ENCODE measurements around the gene CLDN4. TPM values are rescaled to one million over a fixed set of nuclear protein-coding genes. Genes with fewer than 3 reads are reported as not detected.
A peak's percentile ranks its signal among the peaks of the same experiment; 100 is the strongest.

Gene CLDN4
- total and polyA plus RNA-seq, 12 donors, result 0.03 to 0.30 (median 0.14) TPM; not detected in 9

DNA sequence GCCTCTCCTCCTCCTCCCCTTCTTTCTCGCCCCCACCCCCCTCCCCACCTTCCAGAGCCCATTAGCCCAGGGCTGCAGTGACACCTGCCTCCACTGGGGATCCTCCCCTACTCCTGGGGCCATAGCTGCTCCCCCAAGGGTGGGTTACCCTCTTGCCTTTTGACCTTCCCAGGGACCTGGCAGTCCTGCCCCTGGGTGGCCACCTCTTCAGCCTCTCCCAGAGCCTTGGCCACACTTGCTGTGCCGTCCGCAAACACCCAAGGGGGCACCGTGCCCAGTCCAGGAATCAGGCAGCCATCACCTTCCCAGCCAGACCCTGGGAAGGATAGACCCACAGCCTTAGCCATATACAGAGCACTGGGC is 19.8 kb upstream of the CLDN4 start:
- Histone ChIP-seq H3K27ac (no peak overlapping the region), H3K4me3 (no peak overlapping the region), H3K36me3 (no peaks in the 10 kb centered on the region), H3K27me3 (peaks cover 0 to 26% (median 15%) of the 10 kb centered on the region in 7 donors), H3K4me1 (no peaks in the 10 kb centered on the region), H3K9me3 (peaks cover 0 to 15% (median 0%) of the 10 kb centered on the region in 11 donors)
- intact Hi-C loops (cut with DNase I), result loop anchor here in 6 of 10 donors (1.0 to 5.0 kb wide), 4 partner anchors 41 to 46 kb away; no protein-coding TSS in a partner anchor
- no peak for DNase-seq
- WGBS, 2 donors, result 45 to 52% methylated on average over 3 to 4 of the region's 4 CpGs
- ATAC-seq, result no peak
- TF ChIP-seq, protein P1, sequence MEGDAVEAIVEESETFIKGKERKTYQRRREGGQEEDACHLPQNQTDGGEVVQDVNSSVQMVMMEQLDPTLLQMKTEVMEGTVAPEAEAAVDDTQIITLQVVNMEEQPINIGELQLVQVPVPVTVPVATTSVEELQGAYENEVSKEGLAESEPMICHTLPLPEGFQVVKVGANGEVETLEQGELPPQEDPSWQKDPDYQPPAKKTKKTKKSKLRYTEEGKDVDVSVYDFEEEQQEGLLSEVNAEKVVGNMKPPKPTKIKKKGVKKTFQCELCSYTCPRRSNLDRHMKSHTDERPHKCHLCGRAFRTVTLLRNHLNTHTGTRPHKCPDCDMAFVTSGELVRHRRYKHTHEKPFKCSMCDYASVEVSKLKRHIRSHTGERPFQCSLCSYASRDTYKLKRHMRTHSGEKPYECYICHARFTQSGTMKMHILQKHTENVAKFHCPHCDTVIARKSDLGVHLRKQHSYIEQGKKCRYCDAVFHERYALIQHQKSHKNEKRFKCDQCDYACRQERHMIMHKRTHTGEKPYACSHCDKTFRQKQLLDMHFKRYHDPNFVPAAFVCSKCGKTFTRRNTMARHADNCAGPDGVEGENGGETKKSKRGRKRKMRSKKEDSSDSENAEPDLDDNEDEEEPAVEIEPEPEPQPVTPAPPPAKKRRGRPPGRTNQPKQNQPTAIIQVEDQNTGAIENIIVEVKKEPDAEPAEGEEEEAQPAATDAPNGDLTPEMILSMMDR (IDR thresholded peaks at IDR 0.05), result no peak

DNA sequence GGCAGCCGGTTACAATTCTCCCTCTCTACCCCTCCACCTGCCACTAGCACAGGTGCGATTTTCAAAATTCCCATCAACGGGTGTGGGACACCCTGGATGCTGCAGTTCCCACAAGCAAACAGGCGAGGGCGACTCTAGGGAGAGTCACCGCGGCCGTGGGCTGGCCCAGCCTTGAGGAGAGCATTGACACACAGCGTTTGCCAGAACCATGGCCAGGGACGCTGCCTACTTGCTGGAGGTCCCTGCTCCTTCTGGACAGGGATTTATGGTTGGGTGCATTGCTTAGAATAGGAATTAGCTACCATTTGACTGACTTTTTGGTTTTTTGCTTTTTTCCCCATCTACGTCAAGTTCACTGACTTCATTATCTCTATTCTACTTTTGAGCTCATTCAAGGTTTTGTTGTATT is 19.0 kb upstream of the CLDN4 start:
- no peak overlapping the region for H3K4me3 ChIP-seq
- WGBS, 2 donors, result 10 to 11% methylated on average over 11 of the region's 11 CpGs
- TF ChIP-seq, protein P1 (IDR thresholded peaks at IDR 0.05), result peak; percentile 62 to 87 (median 77)
- ATAC-seq (peak; percentile 68 to 87 (median 82)), DNase-seq (peak; percentile 36 to 68)
- no peaks in the 10 kb centered on the region for H3K36me3 ChIP-seq
- H3K4me1 ChIP-seq, result no peaks in the 10 kb centered on the region
- H3K27me3 ChIP-seq, result peaks cover 0 to 26% (median 15%) of the 10 kb centered on the region in 7 donors
- H3K27ac ChIP-seq, result no peak overlapping the region
- H3K9me3 ChIP-seq, result peaks cover 0 to 15% (median 0%) of the 10 kb centered on the region in 11 donors
- intact Hi-C loops (cut with DNase I), result loop anchor here in 7 of 10 donors (1.0 to 5.0 kb wide), 5 partner anchors 41 to 46 kb away; no protein-coding TSS in a partner anchor

DNA sequence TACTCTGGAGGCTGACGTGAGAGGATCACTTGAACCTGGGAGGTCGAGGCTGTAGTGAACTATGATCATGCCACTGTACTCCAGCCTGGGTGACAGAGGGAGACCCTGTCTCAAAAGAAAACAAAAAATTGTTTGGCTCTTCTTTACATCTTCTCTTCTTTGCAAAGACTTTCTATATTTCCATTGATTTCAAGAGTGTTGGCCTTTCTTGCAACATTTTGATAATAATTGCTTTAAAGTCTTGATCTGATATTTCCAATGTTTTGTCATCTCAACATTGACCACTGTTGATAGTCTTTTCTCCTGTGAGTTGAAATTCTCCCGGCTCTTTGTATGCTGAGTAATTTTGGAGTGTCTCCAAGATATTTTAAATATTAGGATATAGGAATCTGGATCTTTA is 17.8 kb upstream of the CLDN4 start:
- Histone ChIP-seq H3K27ac (no peak overlapping the region), H3K36me3 (no peaks in the 10 kb centered on the region), H3K27me3 (peaks cover 0 to 26% (median 15%) of the 10 kb centered on the region in 7 donors), H3K4me3 (no peak overlapping the region), H3K9me3 (peaks cover 0 to 15% (median 0%) of the 10 kb centered on the region in 11 donors), H3K4me1 (no peaks in the 10 kb centered on the region)
- intact Hi-C loops (cut with DNase I), result loop anchor here in 3 of 10 donors (2.0 to 5.0 kb wide), 3 partner anchors 39 to 44 kb away; no protein-coding TSS in a partner anchor
- DNase-seq (no peak), ATAC-seq (no peak)
- TF ChIP-seq, protein P1 (IDR thresholded peaks at IDR 0.05), result no peak
- WGBS, 2 donors, result 81 to 82% methylated on average over 3 of the region's 3 CpGs

DNA sequence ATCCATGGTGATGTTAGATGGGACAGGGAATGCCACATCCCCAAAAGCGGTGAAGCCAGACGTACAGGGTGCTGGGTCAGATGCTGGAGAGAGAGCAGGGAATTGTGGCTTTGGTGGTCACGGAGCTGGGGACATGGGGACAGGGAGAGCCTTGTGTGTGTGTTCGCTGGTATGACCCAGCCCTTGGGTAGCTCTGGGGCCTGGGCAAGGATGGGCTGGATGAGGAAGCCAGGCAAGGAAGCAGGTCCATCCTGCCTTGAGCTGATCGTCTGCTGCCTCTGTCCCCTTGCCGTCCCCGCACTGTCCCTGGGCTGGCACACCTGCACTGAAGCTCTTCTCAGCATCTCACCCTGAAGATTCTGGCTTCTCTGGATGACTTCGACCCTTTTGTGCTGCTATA is 15.4 kb upstream of the CLDN4 start:
- intact Hi-C loops (cut with DNase I), result loop anchor here in 1 of 10 donors (5.0 kb wide), 1 partner anchor 42 kb away; no protein-coding TSS in a partner anchor
- Histone ChIP-seq H3K27me3 (peaks cover 0 to 26% (median 14%) of the 10 kb centered on the region in 7 donors), H3K9me3 (peaks cover 0 to 15% (median 0%) of the 10 kb centered on the region in 11 donors), H3K27ac (no peak overlapping the region), H3K4me1 (no peaks in the 10 kb centered on the region), H3K4me3 (no peak overlapping the region), H3K36me3 (no peaks in the 10 kb centered on the region)
- ATAC-seq, result peak in 1 of 8 donors; percentile 24
- WGBS, 2 donors, result 70 to 80% methylated on average over 8 of the region's 8 CpGs
- DNase-seq, result no peak
- TF ChIP-seq, protein P1 (IDR thresholded peaks at IDR 0.05), result no peak

Data from heart right ventricle (tissue), 16 donors.